Liver (tissue), 9 donors: ENCODE data around the gene SDSL. TPM values are rescaled to one million over a fixed set of nuclear protein-coding genes. Genes with fewer than 3 reads are reported as not detected.

Experiments
- DNase-seq: peaks from one replicate; pipeline ENCODE4 v3.0.0-alpha.2; 2017; ENCODE audit warnings: low spot score
- H3K27ac ChIP-seq, 2 donors: one replicate each; pipeline ENCODE4 v1.7.0; 2013; ENCODE audit warnings: inconsistent platforms in 2 of 2, low read length in 2 of 2, control low read depth in 1 of 2, low read depth in 1 of 2, mild to moderate bottlenecking in 1 of 2
- H3K27me3 ChIP-seq, 4 donors: one replicate each; pipeline versions ENCODE4 v1.6.1 to v1.7.0; 2013; ENCODE audit warnings: low read length in 3 of 4, inconsistent platforms in 1 of 4, mild to moderate bottlenecking in 1 of 4, moderate library complexity in 1 of 4; ENCODE audit not compliant: control insufficient read depth in 4 of 4, insufficient read depth in 4 of 4
- H3K36me3 ChIP-seq, 4 donors: one replicate each; pipeline versions ENCODE4 v1.6.1 to v1.7.0; 2013; ENCODE audit warnings: low read length in 3 of 4, mild to moderate bottlenecking in 3 of 4, low read depth in 1 of 4, moderate library complexity in 1 of 4; ENCODE audit not compliant: control insufficient read depth in 4 of 4, insufficient read depth in 3 of 4
- H3K4me1 ChIP-seq, 4 donors: one replicate each; pipeline versions ENCODE4 v1.6.1 to v1.7.0; 2013; ENCODE audit warnings: low read length in 3 of 4, mild to moderate bottlenecking in 3 of 4, moderate library complexity in 1 of 4; ENCODE audit not compliant: control insufficient read depth in 4 of 4, insufficient read depth in 4 of 4
- H3K4me3 ChIP-seq, 3 donors: one replicate each; pipeline versions ENCODE4 v1.6.1 to v1.7.0; 2013; ENCODE audit warnings: low read length in 3 of 3, control low read depth in 1 of 3, low read depth in 1 of 3, mild to moderate bottlenecking in 1 of 3
- H3K9ac ChIP-seq, 2 donors: one replicate each; pipeline ENCODE4 v1.7.0; 2013; ENCODE audit warnings: low read length in 2 of 2, mild to moderate bottlenecking in 2 of 2, moderate library complexity in 2 of 2, control low read depth in 1 of 2, low read depth in 1 of 2
- H3K9me3 ChIP-seq, 4 donors: one replicate each; pipeline versions ENCODE4 v1.6.1 to v1.7.0; 2013; ENCODE audit warnings: low read length in 3 of 4; ENCODE audit not compliant: control insufficient read depth in 4 of 4
- EGR1 ChIP-seq, 2 donors: IDR thresholded peaks; 2 replicates each; pipeline ENCODE4 v1.6.1; 2016 to 2018; ENCODE audit warnings: antibody characterized with exemption in 2 of 2, low read depth in 2 of 2
- FOXA1 ChIP-seq: IDR thresholded peaks from 2 replicates; pipeline ENCODE4 v1.6.1; 2016; ENCODE audit warnings: antibody characterized with exemption
- FOXA2 ChIP-seq: IDR thresholded peaks from 2 replicates; pipeline ENCODE4 v1.6.1; 2016; ENCODE audit warnings: antibody characterized with exemption
- GABPA ChIP-seq, 2 donors: IDR thresholded peaks in 1 of 2; conservative IDR thresholded peaks in 1 of 2; 2 replicates each; pipeline ENCODE4 v1.6.1; 2016; ENCODE audit warnings: antibody characterized with exemption in 2 of 2, mild to moderate bottlenecking in 1 of 2, moderate library complexity in 1 of 2
- HNF4A ChIP-seq, 2 donors: conservative IDR thresholded peaks; 2 replicates each; pipeline ENCODE4 v1.6.1; 2016; ENCODE audit warnings: antibody characterized with exemption in 2 of 2, mild to moderate bottlenecking in 2 of 2
- HNF4G ChIP-seq: IDR thresholded peaks from 2 replicates; pipeline ENCODE4 v1.6.1; 2016; ENCODE audit warnings: antibody characterized with exemption
- JUND ChIP-seq, 2 donors: IDR thresholded peaks; 2 replicates each; pipeline ENCODE4 v1.6.1; 2016; ENCODE audit warnings: antibody characterized with exemption in 2 of 2
- NR2F2 ChIP-seq: IDR thresholded peaks from 2 replicates; pipeline ENCODE4 v1.6.1; 2016; ENCODE audit warnings: antibody characterized with exemption
- RAD21 ChIP-seq, 2 donors: IDR thresholded peaks; 2 replicates each; pipeline ENCODE4 v1.6.1; 2016; ENCODE audit warnings: antibody characterized with exemption in 2 of 2, mild to moderate bottlenecking in 2 of 2
- RXRA ChIP-seq, 2 donors: IDR thresholded peaks; 2 replicates each; pipeline ENCODE4 v1.6.1; 2017 to 2018; ENCODE audit warnings: antibody characterized with exemption in 2 of 2, mild to moderate bottlenecking in 1 of 2
- SP1 ChIP-seq: IDR thresholded peaks from 2 replicates; pipeline ENCODE4 v1.6.1; 2018; ENCODE audit warnings: antibody characterized with exemption, mild to moderate bottlenecking
- TAF1 ChIP-seq: conservative IDR thresholded peaks from 2 replicates; pipeline ENCODE4 v1.6.1; 2016; ENCODE audit warnings: antibody characterized with exemption, mild to moderate bottlenecking
- YY1 ChIP-seq: IDR thresholded peaks from 2 replicates; pipeline ENCODE4 v1.6.1; 2016; ENCODE audit warnings: antibody characterized with exemption, mild to moderate bottlenecking
- WGBS: extraction: QIAGEN DNeasy Blood & Tissue Kit; methylation state at CpG from one replicate; pipeline ENCODE4 v1.1.7; 2013; 5-methylcytosine and 5-hydroxymethylcytosine counted together
- polyA plus RNA-seq, 2 donors: library from polyadenylated mRNA; stranded (reverse) in 1 of 2; unstranded in 1 of 2; fragments of 200-250 nt in 1 of 2; fragments of >200 nt in 1 of 2; fragmentation: Nextera tagmentation in 1 of 2; extraction: Ambion mirVana in 1 of 2; gene quantifications; one replicate each; pipeline versions ENCODE4 v1.2.1 to v1.2.3, GENCODE V29; 2013 to 2015
- total RNA-seq, 2 donors: library from RNA; depleted of rRNA; stranded (reverse); fragments of >200 nt; gene quantifications; one replicate each; pipeline ENCODE4 v1.2.3, GENCODE V29; 2014
- TF ChIP-seq, protein P1 (sequence below): fragments of 150-350 bp; IDR thresholded peaks from 2 replicates; pipeline ENCODE4 v1.5.1; 2017; ENCODE audit warnings: improper control_type of control experiment, low read depth, low read length; ENCODE audit not compliant: missing input control
- TF ChIP-seq, protein P2 (sequence below): IDR thresholded peaks from 2 replicates; pipeline ENCODE4 v1.6.1; 2016; ENCODE audit warnings: antibody characterized with exemption
- TF ChIP-seq, protein P3 (sequence below): IDR thresholded peaks from 2 replicates; pipeline ENCODE4 v1.6.1; 2016; ENCODE audit warnings: antibody characterized with exemption, mild to moderate bottlenecking
- TF ChIP-seq, protein P4 (sequence below): IDR thresholded peaks from 2 replicates; pipeline ENCODE4 v1.6.1; 2016; ENCODE audit warnings: antibody characterized with exemption
- TF ChIP-seq, protein P5 (sequence below): IDR thresholded peaks from 2 replicates; pipeline ENCODE4 v1.6.1; 2016; ENCODE audit warnings: antibody characterized with exemption
- donor health status: healthy.
- donor health status: healthy.
- donor health status: healthy.
- donor health status: healthy.
- donor health status: healthy.

Gene SDSL
- total and polyA plus RNA-seq, 4 donors: 22.4 to 93.1 (median 33.7) TPM

DNA sequence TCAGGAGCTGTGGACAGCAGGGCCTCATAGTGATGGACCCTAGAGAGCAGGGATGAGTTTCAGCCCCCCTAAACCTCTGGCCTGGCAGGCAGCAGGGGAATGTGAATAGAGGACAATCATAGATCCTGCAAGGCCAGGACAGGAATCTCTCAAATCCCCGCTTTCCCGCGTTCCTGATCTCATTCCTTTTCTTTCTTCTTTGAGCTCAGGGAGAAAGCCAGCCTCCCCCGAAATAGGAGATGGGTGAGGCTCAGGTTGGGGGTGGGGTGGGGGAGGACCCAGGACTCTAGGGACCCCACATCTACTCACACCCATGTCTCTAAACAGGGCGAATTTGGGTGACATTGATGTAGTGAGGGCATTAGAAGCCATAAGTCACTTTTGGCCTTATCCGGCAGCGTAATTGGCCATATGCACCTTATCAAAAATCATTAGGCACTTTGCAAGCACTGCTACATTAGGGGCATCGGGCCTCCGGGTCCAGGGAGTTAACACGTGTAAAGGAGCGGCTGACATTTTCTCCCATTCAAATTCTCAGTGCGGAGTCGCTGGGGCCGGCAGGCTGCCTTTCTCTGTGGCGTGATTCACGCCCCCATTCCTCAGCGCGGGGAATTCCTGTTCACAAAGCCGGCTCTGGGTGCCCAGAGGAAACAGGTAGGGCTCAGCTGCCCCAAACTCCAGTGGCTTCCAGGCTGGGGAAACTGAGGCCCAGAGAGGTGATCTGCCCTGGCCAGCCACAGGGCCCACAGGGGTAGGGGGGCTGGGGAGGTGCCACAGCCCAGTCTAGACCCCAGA, 48.0 kb downstream of the SDSL start:
- DNase-seq: no peak
- Histone ChIP-seq H3K9me3 (no peaks in the 10 kb centered on the region), H3K4me1 (peaks cover 5 to 20% (median 12%) of the 10 kb centered on the region in 4 donors), H3K9ac (no peak overlapping the region), H3K27me3 (peaks cover 19 to 52% (median 29%) of the 10 kb centered on the region in 4 donors), H3K4me3 (no peak overlapping the region), H3K36me3 (no peaks in the 10 kb centered on the region), H3K27ac (no peak overlapping the region)
- TF ChIP-seq YY1: no peak
- TF ChIP-seq JUND (IDR thresholded peaks at IDR 0.05): no peak
- no peak for TF ChIP-seq FOXA1
- TF ChIP-seq HNF4G: no peak
- TF ChIP-seq RAD21 (IDR thresholded peaks at IDR 0.05): no peak
- TF ChIP-seq, protein P1, sequence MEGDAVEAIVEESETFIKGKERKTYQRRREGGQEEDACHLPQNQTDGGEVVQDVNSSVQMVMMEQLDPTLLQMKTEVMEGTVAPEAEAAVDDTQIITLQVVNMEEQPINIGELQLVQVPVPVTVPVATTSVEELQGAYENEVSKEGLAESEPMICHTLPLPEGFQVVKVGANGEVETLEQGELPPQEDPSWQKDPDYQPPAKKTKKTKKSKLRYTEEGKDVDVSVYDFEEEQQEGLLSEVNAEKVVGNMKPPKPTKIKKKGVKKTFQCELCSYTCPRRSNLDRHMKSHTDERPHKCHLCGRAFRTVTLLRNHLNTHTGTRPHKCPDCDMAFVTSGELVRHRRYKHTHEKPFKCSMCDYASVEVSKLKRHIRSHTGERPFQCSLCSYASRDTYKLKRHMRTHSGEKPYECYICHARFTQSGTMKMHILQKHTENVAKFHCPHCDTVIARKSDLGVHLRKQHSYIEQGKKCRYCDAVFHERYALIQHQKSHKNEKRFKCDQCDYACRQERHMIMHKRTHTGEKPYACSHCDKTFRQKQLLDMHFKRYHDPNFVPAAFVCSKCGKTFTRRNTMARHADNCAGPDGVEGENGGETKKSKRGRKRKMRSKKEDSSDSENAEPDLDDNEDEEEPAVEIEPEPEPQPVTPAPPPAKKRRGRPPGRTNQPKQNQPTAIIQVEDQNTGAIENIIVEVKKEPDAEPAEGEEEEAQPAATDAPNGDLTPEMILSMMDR: no peak
- no peak for TF ChIP-seq RXRA (IDR thresholded peaks at IDR 0.05)
- no peak for TF ChIP-seq SP1
- TF ChIP-seq HNF4A (conservative IDR thresholded peaks at IDR 0.05): no peak
- TF ChIP-seq EGR1 (IDR thresholded peaks at IDR 0.05; ENCODE audit: low read depth in 2 of 2): no peak
- TF ChIP-seq GABPA (IDR thresholded peaks at IDR 0.05 in 1 of 2, conservative IDR thresholded peaks at IDR 0.05 in 1 of 2): no peak
- TF ChIP-seq, protein P2, sequence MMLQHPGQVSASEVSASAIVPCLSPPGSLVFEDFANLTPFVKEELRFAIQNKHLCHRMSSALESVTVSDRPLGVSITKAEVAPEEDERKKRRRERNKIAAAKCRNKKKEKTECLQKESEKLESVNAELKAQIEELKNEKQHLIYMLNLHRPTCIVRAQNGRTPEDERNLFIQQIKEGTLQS: no peak
- TF ChIP-seq, protein P3, sequence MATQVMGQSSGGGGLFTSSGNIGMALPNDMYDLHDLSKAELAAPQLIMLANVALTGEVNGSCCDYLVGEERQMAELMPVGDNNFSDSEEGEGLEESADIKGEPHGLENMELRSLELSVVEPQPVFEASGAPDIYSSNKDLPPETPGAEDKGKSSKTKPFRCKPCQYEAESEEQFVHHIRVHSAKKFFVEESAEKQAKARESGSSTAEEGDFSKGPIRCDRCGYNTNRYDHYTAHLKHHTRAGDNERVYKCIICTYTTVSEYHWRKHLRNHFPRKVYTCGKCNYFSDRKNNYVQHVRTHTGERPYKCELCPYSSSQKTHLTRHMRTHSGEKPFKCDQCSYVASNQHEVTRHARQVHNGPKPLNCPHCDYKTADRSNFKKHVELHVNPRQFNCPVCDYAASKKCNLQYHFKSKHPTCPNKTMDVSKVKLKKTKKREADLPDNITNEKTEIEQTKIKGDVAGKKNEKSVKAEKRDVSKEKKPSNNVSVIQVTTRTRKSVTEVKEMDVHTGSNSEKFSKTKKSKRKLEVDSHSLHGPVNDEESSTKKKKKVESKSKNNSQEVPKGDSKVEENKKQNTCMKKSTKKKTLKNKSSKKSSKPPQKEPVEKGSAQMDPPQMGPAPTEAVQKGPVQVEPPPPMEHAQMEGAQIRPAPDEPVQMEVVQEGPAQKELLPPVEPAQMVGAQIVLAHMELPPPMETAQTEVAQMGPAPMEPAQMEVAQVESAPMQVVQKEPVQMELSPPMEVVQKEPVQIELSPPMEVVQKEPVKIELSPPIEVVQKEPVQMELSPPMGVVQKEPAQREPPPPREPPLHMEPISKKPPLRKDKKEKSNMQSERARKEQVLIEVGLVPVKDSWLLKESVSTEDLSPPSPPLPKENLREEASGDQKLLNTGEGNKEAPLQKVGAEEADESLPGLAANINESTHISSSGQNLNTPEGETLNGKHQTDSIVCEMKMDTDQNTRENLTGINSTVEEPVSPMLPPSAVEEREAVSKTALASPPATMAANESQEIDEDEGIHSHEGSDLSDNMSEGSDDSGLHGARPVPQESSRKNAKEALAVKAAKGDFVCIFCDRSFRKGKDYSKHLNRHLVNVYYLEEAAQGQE: no peak
- TF ChIP-seq TAF1: no peak
- TF ChIP-seq NR2F2: no peak
- TF ChIP-seq, protein P4, sequence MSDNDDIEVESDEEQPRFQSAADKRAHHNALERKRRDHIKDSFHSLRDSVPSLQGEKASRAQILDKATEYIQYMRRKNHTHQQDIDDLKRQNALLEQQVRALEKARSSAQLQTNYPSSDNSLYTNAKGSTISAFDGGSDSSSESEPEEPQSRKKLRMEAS: no peak
- TF ChIP-seq FOXA2: no peak
- TF ChIP-seq, protein P5, sequence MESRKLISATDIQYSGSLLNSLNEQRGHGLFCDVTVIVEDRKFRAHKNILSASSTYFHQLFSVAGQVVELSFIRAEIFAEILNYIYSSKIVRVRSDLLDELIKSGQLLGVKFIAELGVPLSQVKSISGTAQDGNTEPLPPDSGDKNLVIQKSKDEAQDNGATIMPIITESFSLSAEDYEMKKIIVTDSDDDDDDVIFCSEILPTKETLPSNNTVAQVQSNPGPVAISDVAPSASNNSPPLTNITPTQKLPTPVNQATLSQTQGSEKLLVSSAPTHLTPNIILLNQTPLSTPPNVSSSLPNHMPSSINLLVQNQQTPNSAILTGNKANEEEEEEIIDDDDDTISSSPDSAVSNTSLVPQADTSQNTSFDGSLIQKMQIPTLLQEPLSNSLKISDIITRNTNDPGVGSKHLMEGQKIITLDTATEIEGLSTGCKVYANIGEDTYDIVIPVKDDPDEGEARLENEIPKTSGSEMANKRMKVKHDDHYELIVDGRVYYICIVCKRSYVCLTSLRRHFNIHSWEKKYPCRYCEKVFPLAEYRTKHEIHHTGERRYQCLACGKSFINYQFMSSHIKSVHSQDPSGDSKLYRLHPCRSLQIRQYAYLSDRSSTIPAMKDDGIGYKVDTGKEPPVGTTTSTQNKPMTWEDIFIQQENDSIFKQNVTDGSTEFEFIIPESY: no peak
- WGBS: 4% methylated on average over 19 of the region's 19 CpGs
